ENCODE data around the gene ANAPC10. TPM values are rescaled to one million over a fixed set of nuclear protein-coding genes. Genes with fewer than 3 reads are reported as not detected.

The ANAPC10 gene
- 17.3 and 20.8 TPM in 2 replicates for total RNA-seq (2014; rRNA removed; shearing (Covaris generic))

GRCh38 chr4:145097821-145098674 lies at the start of gene ANAPC10, which contains the start of gene ABCE1:
Gene ANAPC10, minus strand, starts transcription at chr4:145098196. Its CDS starts 2,097 bp downstream, at chr4:145096099.
Gene ABCE1, plus strand, starts transcription at chr4:145098311. Its CDS starts 6,102 bp downstream, at chr4:145104413.

Other genes starting within 250 kb of the ANAPC10 start
- 88.9 and 108 TPM in 2 replicates for gene ABCE1, start 115 bp upstream of the ANAPC10 start, total RNA-seq (2014; rRNA removed; shearing (Covaris generic))
- 12.1 and 16.7 TPM in 2 replicates for gene OTUD4, start 82.4 kb upstream of the ANAPC10 start, total RNA-seq (2014; rRNA removed; shearing (Covaris generic))